ENCODE data around the gene SLC25A33. TPM values are rescaled to one million over a fixed set of nuclear protein-coding genes. Genes with fewer than 3 reads are reported as not detected.

The SLC25A33 gene
- total RNA-seq, 1 experiment from 2014 or later = 11.8 TPM

GRCh38 chr1:9606458-9606857 is 67.2 kb downstream of the SLC25A33 start:
- ATAC-seq = no peak
- POLR2A ChIA-PET (ENCODE audit: unreplicated experiment) = no interaction called here
- intact Hi-C loops (cut with micrococcal nuclease) = no loop called here

GRCh38 chr1:9606948-9607347 is 67.7 kb downstream of the SLC25A33 start:
- Histone ChIP-seq H3K27ac (ENCODE audit: low read length) (no peak overlapping the region), H3K4me2 (ENCODE audit: low read length) (no peak overlapping the region), H4K20me1 (ENCODE audit: low read length) (no peaks in the 10 kb centered on the region), H3K9ac (ENCODE audit: low read length) (no peak overlapping the region), H3K4me1 (ENCODE audit: insufficient read depth, low read length) (no peaks in the 10 kb centered on the region), H3K9me2 (replicated peaks; ENCODE audit: low read length) (no peaks in the 10 kb centered on the region), H3K4me3 (ENCODE audit: low read length) (no peak overlapping the region), H3K27me3 (ENCODE audit: low read length) (no peaks in the 10 kb centered on the region), H3K9me3 (ENCODE audit: low read length) (no peaks in the 10 kb centered on the region), H3K79me2 (ENCODE audit: low read length) (no peaks in the 10 kb centered on the region), H3F3A (ENCODE audit: low read length, unreplicated experiment) (no peaks in the 10 kb centered on the region), H2AFZ (ENCODE audit: low read length) (no peak overlapping the region), H3K36me3 (ENCODE audit: low read depth, low read length) (no peaks in the 10 kb centered on the region; the same call in 1 of the 2 replicates)
- no peak for TF ChIP-seq CTCF (conservative IDR thresholded peaks at IDR 0.05; ENCODE audit: low read depth, low read length)
- TF ChIP-seq EZH2phosphoT487 (IDR thresholded peaks at IDR 0.05; ENCODE audit: borderline replicate concordance, low read length) = no peak
- no peak for TF ChIP-seq EZH2 (IDR thresholded peaks at IDR 0.05; ENCODE audit: low read length, unreplicated experiment)
- CTCF ChIA-PET = no interaction called here
- no peak for DNase-seq
- no peak for ATAC-seq
- BruUV-seq (replicated peaks) = no TSS peak
- POLR2A ChIA-PET (ENCODE audit: unreplicated experiment) = no interaction called here
- intact Hi-C loops (cut with micrococcal nuclease) = no loop called here

More at GRCh38 chr1:9606458-9606857, 67.2 kb downstream of the SLC25A33 start:
- no peak for DNase-seq
- no TSS peak for BruUV-seq (replicated peaks)
- Histone ChIP-seq H2AFZ (ENCODE audit: low read length) (no peak overlapping the region), H3K27me3 (ENCODE audit: low read length) (no peaks in the 10 kb centered on the region), H3K36me3 (ENCODE audit: low read depth, low read length) (peaks cover 4% of the 10 kb centered on the region; the same call in 1 of the 2 replicates), H3K9me3 (ENCODE audit: low read length) (no peaks in the 10 kb centered on the region), H3F3A (ENCODE audit: low read length, unreplicated experiment) (no peaks in the 10 kb centered on the region), H3K27ac (ENCODE audit: low read length) (no peak overlapping the region), H3K9me2 (replicated peaks; ENCODE audit: low read length) (no peaks in the 10 kb centered on the region), H3K9ac (ENCODE audit: low read length) (no peak overlapping the region), H3K4me3 (ENCODE audit: low read length) (no peak overlapping the region), H3K79me2 (ENCODE audit: low read length) (no peaks in the 10 kb centered on the region), H3K4me1 (ENCODE audit: insufficient read depth, low read length) (no peaks in the 10 kb centered on the region), H4K20me1 (ENCODE audit: low read length) (no peaks in the 10 kb centered on the region), H3K4me2 (ENCODE audit: low read length) (no peak overlapping the region)
- CTCF ChIA-PET = no interaction called here
- TF ChIP-seq EZH2 (IDR thresholded peaks at IDR 0.05; ENCODE audit: low read length, unreplicated experiment) (no peak), CTCF (conservative IDR thresholded peaks at IDR 0.05; ENCODE audit: low read depth, low read length) (no peak), EZH2phosphoT487 (IDR thresholded peaks at IDR 0.05; ENCODE audit: borderline replicate concordance, low read length) (no peak)

- CTCF ChIA-PET = no interaction called here
- POLR2A ChIA-PET (ENCODE audit: unreplicated experiment) = no interaction called here
- H3K27ac ChIP-seq (ENCODE audit: low read length) = no peak overlapping the region
- no peak for ATAC-seq
- H4K20me1 ChIP-seq (ENCODE audit: low read length) = no peaks in the 10 kb centered on the region
- H2AFZ ChIP-seq (ENCODE audit: low read length) = no peak overlapping the region
- H3K9me3 ChIP-seq (ENCODE audit: low read length) = no peaks in the 10 kb centered on the region
- no peaks in the 10 kb centered on the region for H3K79me2 ChIP-seq (ENCODE audit: low read length)
- TF ChIP-seq EZH2phosphoT487 (IDR thresholded peaks at IDR 0.05; ENCODE audit: borderline replicate concordance, low read length) = no peak
- no peak for TF ChIP-seq EZH2 (IDR thresholded peaks at IDR 0.05; ENCODE audit: low read length, unreplicated experiment)
- no peak for TF ChIP-seq CTCF (conservative IDR thresholded peaks at IDR 0.05; ENCODE audit: low read depth, low read length)
- no peaks in the 10 kb centered on the region for H3K4me1 ChIP-seq (ENCODE audit: insufficient read depth, low read length)
- H3K4me3 ChIP-seq (ENCODE audit: low read length) = no peak overlapping the region
- H3F3A ChIP-seq (ENCODE audit: low read length, unreplicated experiment) = no peaks in the 10 kb centered on the region
- H3K4me2 ChIP-seq (ENCODE audit: low read length) = no peak overlapping the region
- no TSS peak for BruUV-seq (replicated peaks)
- H3K9ac ChIP-seq (ENCODE audit: low read length) = no peak overlapping the region
- intact Hi-C loops (cut with micrococcal nuclease) = no loop called here
- no peaks in the 10 kb centered on the region; the same call in 1 of the 2 replicates for H3K36me3 ChIP-seq (ENCODE audit: low read depth, low read length)
- H3K9me2 ChIP-seq (replicated peaks; ENCODE audit: low read length) = no peaks in the 10 kb centered on the region
- no peaks in the 10 kb centered on the region for H3K27me3 ChIP-seq (ENCODE audit: low read length)
- DNase-seq = no peak
These were observed 68.1 kb downstream of the SLC25A33 start for GRCh38 chr1:9607352-9607751.

Data from PC-3 (cell line).